GM19035 (cell line): Measurements from ENCODE around the gene COL9A3.
"Not testable (repeated sequence)": the region's sequence is repeated elsewhere in the genome, so short reads cannot be mapped to it uniquely, and the experiment has no call there.

Source experiments
- ATAC-seq: cut with Tn5 transposase; IDR thresholded peaks from one replicate; pipeline ENCODE4 v1.9.1; 2021; ENCODE audit not compliant: unreplicated experiment

The COL9A3 gene

DNA sequence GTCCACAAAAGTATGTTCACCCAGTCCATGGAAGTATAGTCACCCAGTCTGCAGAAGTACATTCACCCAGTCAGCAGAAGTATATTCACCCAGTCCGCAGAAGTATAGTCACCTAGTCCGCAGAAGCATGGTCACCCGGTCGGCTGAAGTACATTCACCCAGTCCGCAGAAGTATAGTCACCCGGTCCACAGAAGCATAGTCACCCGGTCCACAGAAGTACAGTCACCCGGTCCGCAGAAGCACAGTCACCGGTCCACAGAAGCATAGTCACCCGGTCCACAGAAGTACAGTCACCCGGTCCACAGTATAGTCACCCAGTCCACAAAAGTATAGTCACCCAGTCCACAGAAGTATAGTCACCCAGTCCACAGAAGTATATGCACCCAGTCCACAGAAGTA lies 36.0 kb downstream of the COL9A3 start:
- no peak for ATAC-seq

- ATAC-seq, result not testable (repeated sequence)
Measured at GRCh38 chr20:62853304-62853703, 36.5 kb downstream of the COL9A3 start.

DNA sequence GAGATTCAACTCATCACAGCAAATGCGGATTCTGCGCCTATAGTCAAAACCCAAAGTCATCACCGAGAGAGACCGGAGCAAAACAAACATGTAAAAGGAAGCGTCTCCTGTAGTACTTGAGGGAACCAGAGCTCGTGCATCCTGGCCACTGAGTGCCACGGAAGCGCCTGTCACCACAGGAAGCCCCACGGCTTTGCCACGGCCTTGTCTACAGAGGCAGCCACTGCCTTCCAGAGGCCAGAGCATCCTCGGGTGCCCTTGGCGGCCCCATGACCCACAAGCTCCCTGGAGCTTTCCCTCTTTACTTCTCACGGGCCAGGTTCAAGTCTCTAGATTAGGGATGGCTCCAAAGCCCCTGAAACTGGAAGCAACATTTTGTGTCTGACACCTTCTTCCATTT lies 37.3 kb downstream of the COL9A3 start:
- ATAC-seq, result no peak

GRCh38 chr20:62855120-62855519 lies 38.3 kb downstream of the COL9A3 start:
- ATAC-seq, result no peak

DNA sequence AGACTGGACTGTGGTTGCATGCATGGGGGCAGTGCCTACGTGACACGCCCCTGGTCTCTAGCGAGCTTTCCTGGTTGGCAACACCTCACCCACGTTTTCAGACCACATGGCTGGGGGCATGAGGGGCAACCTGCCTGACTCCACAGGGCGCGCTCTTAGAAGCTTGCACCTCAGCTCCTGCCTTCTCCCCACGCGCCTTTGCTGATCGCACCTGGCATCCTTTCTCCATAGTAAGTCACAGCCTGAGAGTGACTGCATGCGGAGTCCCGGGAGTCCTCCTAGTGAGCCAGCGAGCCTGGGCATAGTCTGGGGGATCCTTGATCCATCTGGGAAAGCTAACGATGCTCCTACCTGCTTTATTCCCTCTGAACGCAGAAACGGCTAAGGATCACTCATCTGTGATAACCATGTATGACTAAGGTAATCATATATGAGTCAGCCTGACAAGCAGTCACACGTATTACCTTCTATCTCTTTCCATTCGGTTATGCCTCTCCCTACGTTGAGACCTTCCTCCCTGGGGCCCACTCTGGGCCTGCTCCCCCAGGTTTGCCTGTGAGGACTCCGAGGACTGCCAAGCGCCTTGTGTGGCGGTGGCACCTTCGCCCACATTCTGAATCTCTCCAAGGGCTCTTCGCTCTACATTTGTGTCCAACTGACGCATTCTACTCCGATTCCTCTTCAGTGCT lies 40.2 kb downstream of the COL9A3 start:
- no peak for ATAC-seq

GRCh38 chr20:62858058-62858830 lies 41.4 kb downstream of the COL9A3 start:
- ATAC-seq, result no peak

GRCh38 chr20:62859721-62860120 lies 42.9 kb downstream of the COL9A3 start:
- no peak for ATAC-seq

DNA sequence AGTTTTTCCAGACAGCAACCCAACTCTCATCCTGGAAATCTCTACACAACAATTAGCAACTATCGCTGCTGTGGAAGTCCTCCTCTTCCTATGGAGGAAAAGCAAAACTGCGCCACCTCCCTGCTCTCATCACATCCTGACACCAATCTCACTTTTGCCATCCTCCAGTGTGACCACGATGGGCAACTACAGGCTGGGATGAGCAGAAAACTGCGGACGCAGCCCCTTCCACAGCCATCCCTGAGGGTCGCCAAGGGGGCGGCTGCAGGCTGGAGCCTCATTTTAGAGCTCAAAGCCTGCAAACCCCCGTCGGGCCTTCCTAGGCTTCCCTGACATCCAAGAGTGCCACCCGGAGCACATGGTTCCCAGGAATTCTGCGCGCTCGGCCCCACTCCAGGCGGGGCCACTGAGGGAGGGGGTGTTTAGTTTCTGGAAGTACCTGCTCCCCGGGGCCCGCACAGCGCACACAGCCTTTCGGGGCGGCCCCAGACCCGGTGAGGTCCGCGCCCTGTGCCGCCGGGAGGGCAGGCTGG lies 43.6 kb downstream of the COL9A3 start:
- ATAC-seq, result no peak

DNA sequence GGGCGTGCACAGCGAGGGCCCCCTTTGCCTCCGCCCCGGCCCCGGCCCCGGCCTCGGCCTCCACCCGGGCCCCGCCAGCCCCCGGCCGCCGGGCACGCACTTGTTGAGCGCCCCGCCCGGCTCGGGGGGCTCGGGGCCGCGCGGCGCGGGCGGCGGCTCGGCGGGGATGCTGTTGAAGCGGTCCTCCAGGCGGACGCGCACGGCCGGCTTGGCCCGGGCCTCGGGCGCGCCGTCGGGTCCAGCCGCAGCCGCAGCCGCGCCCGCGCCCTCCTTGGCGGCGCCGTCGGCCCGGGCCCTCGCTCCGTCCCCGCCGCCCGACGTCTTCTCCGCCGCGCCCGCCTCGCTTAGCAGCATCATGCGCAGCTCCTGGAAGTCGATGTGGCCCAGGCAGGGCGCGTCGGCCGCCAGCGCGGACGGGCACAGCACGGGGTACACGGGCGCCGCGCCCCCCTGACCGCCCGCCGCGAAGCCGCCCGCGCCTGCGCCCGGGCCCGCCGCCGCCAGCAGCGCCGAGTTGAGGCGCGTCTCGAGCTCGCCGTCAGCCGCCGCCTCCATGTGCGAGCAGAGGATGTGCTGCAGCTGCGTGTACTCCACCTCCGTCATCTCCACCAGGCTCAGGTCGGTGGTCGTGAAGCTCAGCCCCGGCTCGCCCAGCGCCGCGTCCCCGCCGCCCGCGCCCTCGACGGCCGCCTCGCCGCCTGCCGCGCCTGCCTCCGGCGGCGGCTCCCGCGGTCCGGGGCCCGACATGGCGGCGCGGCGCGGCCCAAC lies 44.3 kb downstream of the COL9A3 start:
- ATAC-seq, result peak; percentile 32

DNA sequence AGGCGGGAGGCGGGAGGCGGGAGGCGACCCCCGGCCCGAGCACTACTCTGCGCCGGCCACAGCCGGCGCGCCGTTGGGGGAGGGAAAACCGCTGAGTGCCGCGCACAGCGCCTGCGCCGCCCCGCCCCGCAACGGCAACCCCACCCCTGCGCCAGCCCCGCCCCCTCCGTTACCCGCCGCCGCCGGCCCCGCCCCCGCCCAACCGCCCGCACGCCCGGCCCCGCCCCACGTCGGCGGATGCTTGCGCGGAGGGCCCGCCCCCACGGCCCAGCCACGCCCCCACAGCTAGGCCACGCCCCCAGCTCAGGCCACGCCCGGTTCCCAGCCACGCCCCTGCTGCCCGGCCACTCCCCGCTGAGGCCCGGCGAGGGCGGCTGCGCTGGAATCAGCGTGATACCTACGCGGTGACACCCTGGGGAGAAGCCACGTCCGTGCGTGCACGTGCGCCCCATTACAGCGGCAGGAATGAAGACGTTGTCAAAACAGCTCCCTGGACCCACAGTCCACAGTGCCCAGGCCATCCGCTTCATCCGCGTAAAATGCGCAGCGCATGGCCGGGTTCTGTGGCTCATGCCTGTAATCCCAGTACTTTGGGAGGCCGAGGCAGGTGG lies 45.0 kb downstream of the COL9A3 start, which contains the start of gene TCFL5:
TSS of gene TCFL5 (minus strand) at position 97 of the 611 bp plus-strand sequence. CDS start 152 bp downstream, outside the sequence.
- peak; percentile 62 for ATAC-seq

DNA sequence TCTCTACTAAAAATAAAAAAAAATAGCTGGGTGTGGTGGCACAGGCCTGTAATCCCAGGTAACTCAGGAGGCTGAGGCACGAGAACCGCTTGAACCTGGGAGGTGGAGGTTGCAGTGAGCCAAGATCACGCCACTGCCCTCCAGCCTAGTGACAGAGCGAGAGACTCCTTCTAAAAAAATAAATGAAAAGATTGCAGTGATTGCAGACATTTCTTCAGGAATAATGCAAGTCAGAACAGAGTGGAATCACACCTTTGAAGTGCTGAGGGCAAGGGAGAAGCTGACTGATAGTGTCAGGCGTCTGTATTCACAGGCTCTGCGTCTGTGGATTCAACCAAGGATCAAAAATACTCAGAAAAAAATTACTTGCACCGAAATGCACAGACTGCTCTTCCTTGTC lies 47.4 kb downstream of the COL9A3 start:
- ATAC-seq, result no peak

DNA sequence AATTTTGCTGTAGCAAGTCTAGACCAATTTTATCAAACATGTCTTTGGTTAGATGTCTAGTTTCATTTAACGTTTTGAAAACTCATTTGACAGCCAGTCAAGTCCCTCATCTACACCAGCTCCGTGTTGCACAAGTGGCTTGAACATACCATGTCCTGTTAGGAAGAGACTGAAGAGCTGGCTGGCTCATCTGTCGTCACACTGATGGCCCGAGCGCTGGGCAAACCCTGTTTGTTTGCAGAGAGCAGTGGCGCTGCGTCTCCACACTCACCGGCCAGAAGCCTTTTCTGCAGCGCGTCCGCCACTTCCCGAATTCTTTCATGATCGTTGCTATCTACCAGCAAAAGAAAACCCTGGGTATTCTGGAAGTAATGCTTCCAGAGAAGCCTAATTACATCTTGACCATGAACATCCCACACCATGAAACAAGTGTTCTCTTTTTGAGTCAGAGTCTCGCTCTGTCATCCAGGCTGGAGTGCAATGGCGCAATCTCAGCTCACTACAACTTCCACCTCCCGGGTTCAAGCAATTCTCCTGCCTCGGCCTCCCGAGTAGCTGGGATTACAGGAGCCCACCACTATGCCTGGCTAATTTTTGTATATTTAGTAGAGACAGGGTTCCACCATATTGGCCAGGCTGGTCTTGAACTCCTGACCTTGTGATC lies 55.5 kb downstream of the COL9A3 start:
- ATAC-seq, result no peak

- ATAC-seq, result no peak
Measured at GRCh38 chr20:62872862-62873261, 56.0 kb downstream of the COL9A3 start.

DNA sequence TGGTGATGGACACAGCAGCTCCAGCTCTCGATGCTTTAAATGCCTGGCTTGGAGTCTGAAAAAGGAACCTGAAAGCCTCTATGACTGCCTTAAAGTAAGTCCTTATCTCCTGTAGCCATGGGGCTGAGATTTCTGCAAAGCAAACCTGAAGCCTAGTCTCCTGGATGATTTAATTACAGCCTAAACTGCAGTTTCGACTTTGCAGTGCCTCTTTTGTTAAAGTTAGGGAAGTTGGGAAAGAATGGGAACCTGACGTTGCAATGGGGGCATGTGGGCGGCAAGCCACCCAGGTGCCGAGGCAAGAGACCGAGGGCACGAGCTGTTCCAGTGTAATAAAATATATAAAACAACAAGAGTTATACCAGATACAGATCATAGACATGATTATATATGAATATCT lies 56.4 kb downstream of the COL9A3 start:
- no peak for ATAC-seq

GRCh38 chr20:62873681-62874031 lies 56.8 kb downstream of the COL9A3 start:
- not testable (repeated sequence) for ATAC-seq

GRCh38 chr20:62874964-62875344 lies 58.1 kb downstream of the COL9A3 start:
- no peak for ATAC-seq

- no peak for ATAC-seq
Measured at GRCh38 chr20:62875419-62876361, 58.8 kb downstream of the COL9A3 start.

DNA sequence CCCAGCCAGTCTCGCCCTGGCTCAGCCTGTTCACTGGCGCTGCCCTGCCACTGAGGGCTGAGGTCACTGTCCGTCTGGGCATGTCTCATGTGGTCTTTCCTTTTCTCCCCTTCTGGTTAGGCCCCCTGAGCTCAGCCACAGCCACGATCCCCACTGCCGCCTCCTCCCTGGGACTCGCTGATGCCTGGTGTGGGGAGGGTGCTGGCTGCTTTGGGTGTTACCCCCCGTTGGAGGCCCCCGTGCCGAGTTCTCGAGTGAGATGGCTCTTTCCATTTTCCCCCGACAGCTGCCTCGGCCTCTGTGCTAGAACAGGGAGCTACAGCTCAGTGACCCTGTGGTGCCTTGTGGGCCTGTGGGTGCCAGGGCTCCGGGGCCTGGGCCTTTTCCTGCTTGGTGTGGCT lies 59.7 kb downstream of the COL9A3 start:
- ATAC-seq, result no peak
